Fibroblast of lung (primary cell): ENCODE data around the gene TFDP2. TPM values are rescaled to one million over a fixed set of nuclear protein-coding genes. Genes with fewer than 3 reads are reported as not detected.
A peak's percentile ranks its signal among the peaks of the same experiment; 100 is the strongest.
"Not testable (repeated sequence)": the region's sequence is repeated elsewhere in the genome, so short reads cannot be mapped to it uniquely, and the experiment has no call there.

Source experiments
- DNase-seq, 2 donors: peaks; one replicate each; pipeline versions ENCODE4 v3.0.0 to v3.0.0-alpha.2; 2010; ENCODE audit warnings: low read depth in 2 of 2
- H2AFZ ChIP-seq: 2 replicates; pipeline ENCODE4 v1.5.1; 2012; ENCODE audit warnings: low read length, control low read depth, inconsistent platforms
- H3K27ac ChIP-seq: 2 replicates; pipeline ENCODE4 v1.5.1; 2011; ENCODE audit warnings: low read length, control low read depth; ENCODE audit not compliant: insufficient read depth
- H3K27me3 ChIP-seq: 2 replicates; pipeline ENCODE4 v1.5.1; 2011; ENCODE audit warnings: mild to moderate bottlenecking, low read length; ENCODE audit not compliant: control insufficient read depth, insufficient read depth
- H3K36me3 ChIP-seq: 2 replicates; pipeline ENCODE4 v1.5.1; 2011; ENCODE audit warnings: low read length; ENCODE audit not compliant: control insufficient read depth, insufficient read depth
- H3K4me1 ChIP-seq: 2 replicates; pipeline ENCODE4 v1.5.1; 2011; ENCODE audit warnings: low read length; ENCODE audit not compliant: control insufficient read depth, insufficient read depth; ENCODE audit errors: extremely low read depth
- H3K4me2 ChIP-seq: 2 replicates; pipeline ENCODE4 v1.5.1; 2011; ENCODE audit warnings: low read length, control low read depth; ENCODE audit not compliant: insufficient read depth; ENCODE audit errors: extremely low read depth
- H3K4me3 ChIP-seq, 4 experiments: fragments of 200-600 bp in 1 of 4; sonication (generic) in 1 of 4; replicated peaks in 1 of 4; 2 replicates each; pipeline ENCODE4 v1.5.1; 2011 to 2016; ENCODE audit warnings: low read length in 4 of 4, low read depth in 3 of 4, mild to moderate bottlenecking in 3 of 4, control low read depth in 2 of 4, inconsistent platforms in 1 of 4, mixed read lengths in 1 of 4; ENCODE audit not compliant: insufficient read depth in 1 of 4; ENCODE audit errors: control extremely low read depth in 1 of 4
- H3K79me2 ChIP-seq: 2 replicates; pipeline ENCODE4 v1.5.1; 2012; ENCODE audit warnings: mild to moderate bottlenecking, low read length, inconsistent platforms; ENCODE audit not compliant: control insufficient read depth, insufficient read depth
- H3K9ac ChIP-seq: 2 replicates; pipeline ENCODE4 v1.5.1; 2011; ENCODE audit warnings: mild to moderate bottlenecking, low read length, control low read depth; ENCODE audit not compliant: insufficient read depth
- H3K9me3 ChIP-seq: 2 replicates; pipeline ENCODE4 v1.5.1; 2012; ENCODE audit warnings: low read depth, low read length; ENCODE audit not compliant: control insufficient read depth, insufficient read depth
- H4K20me1 ChIP-seq: 2 replicates; pipeline ENCODE4 v1.5.1; 2011; ENCODE audit warnings: low read length; ENCODE audit not compliant: control insufficient read depth, insufficient read depth; ENCODE audit errors: extremely low read depth
- CTCF ChIP-seq, 2 donors: IDR thresholded peaks in 1 of 2; conservative IDR thresholded peaks in 1 of 2; 1 replicate in 1 of 2; 2 replicates in 1 of 2; pipeline ENCODE4 v1.5.1; 2011 to 2012; ENCODE audit warnings: low read length in 2 of 2, control low read depth in 1 of 2, inconsistent platforms in 1 of 2, low read depth in 1 of 2, mild to moderate bottlenecking in 1 of 2
- EZH2 ChIP-seq: IDR thresholded peaks from 2 replicates; pipeline ENCODE4 v1.5.1; 2012; ENCODE audit warnings: low read length, control low read depth, mild to moderate bottlenecking; ENCODE audit errors: missing control alignments
- polyA plus RNA-seq, 2 donors: library from polyadenylated mRNA; depleted of rRNA in 1 of 2; stranded (reverse) in 1 of 2; unstranded in 1 of 2; fragments of >200 nt; gene quantifications; 2 replicates each; pipeline ENCODE4 v1.2.1, GENCODE V29; 2011 to 2012; ENCODE audit warnings: missing spikeins in 1 of 2
- total RNA-seq: library from RNA; depleted of rRNA; stranded (reverse); fragments of >200 nt; gene quantifications from 2 replicates; pipeline ENCODE4 v1.2.1, GENCODE V29; 2014

The TFDP2 gene
- total and polyA plus RNA-seq, 2 donors (not counting 1 experiment from before 2014, with no cell fraction given), result 25.1 to 83.7 TPM

- no peak overlapping the region for H3K9ac ChIP-seq
- H4K20me1 ChIP-seq, result no peaks in the 10 kb centered on the region
- DNase-seq, result peak in 1 of 2 donors; percentile 41
- no peak overlapping the region for H3K27ac ChIP-seq
- TF ChIP-seq CTCF (conservative IDR thresholded peaks at IDR 0.05 in 1 of 2, IDR thresholded peaks at IDR 0.05 in 1 of 2; ENCODE audit: low read depth in 1 of 2, low read length in 2 of 2) (no peak), EZH2 (no peak)
- no peaks in the 10 kb centered on the region for H3K27me3 ChIP-seq
- H3K4me1 ChIP-seq, result no peaks in the 10 kb centered on the region
- H3K4me2 ChIP-seq, result no peak overlapping the region
- H3K36me3 ChIP-seq, result peaks cover 3% of the 10 kb centered on the region
- no peaks in the 10 kb centered on the region for H3K79me2 ChIP-seq
- no peak overlapping the region for H2AFZ ChIP-seq
- H3K9me3 ChIP-seq, result no peaks in the 10 kb centered on the region
- no peak overlapping the region for H3K4me3 ChIP-seq
Observed at GRCh38 chr3:141915016-141915415, 234.3 kb downstream of the TFDP2 start.

GRCh38 chr3:141914311-141914710 is 235.0 kb downstream of the TFDP2 start:
- Histone ChIP-seq H3K27me3 (no peaks in the 10 kb centered on the region), H3K4me2 (no peak overlapping the region), H3K4me3 (no peak overlapping the region), H3K4me1 (no peaks in the 10 kb centered on the region), H4K20me1 (no peaks in the 10 kb centered on the region), H2AFZ (no peak overlapping the region), H3K9ac (no peak overlapping the region), H3K79me2 (no peaks in the 10 kb centered on the region), H3K36me3 (peaks cover 3% of the 10 kb centered on the region), H3K27ac (no peak overlapping the region), H3K9me3 (no peaks in the 10 kb centered on the region)
- no peak for TF ChIP-seq EZH2
- no peak for TF ChIP-seq CTCF (conservative IDR thresholded peaks at IDR 0.05 in 1 of 2, IDR thresholded peaks at IDR 0.05 in 1 of 2; ENCODE audit: low read depth in 1 of 2, low read length in 2 of 2)
- DNase-seq, result no peak

- no peaks in the 10 kb centered on the region for H3K9me3 ChIP-seq
- H3K9ac ChIP-seq, result no peak overlapping the region
- H4K20me1 ChIP-seq, result no peaks in the 10 kb centered on the region
- H3K4me1 ChIP-seq, result no peaks in the 10 kb centered on the region
- DNase-seq, result peak; percentile 52 to 80
- H3K4me3 ChIP-seq, result no peak overlapping the region
- H3K27me3 ChIP-seq, result no peaks in the 10 kb centered on the region
- TF ChIP-seq CTCF (conservative IDR thresholded peaks at IDR 0.05 in 1 of 2, IDR thresholded peaks at IDR 0.05 in 1 of 2; ENCODE audit: low read depth in 1 of 2, low read length in 2 of 2), result peak; percentile 67 to 70
- TF ChIP-seq EZH2, result no peak
- no peak overlapping the region for H2AFZ ChIP-seq
- no peak overlapping the region for H3K27ac ChIP-seq
- peaks cover 3% of the 10 kb centered on the region for H3K36me3 ChIP-seq
- no peak overlapping the region for H3K4me2 ChIP-seq
- no peaks in the 10 kb centered on the region for H3K79me2 ChIP-seq
Observed at GRCh38 chr3:141913150-141913811, 236.1 kb downstream of the TFDP2 start.

- not testable (repeated sequence) for H4K20me1 ChIP-seq, H3K4me3 ChIP-seq, H3K79me2 ChIP-seq, H3K9me3 ChIP-seq, H3K4me1 ChIP-seq, DNase-seq, H3K27me3 ChIP-seq, H3K27ac ChIP-seq, H2AFZ ChIP-seq, H3K9ac ChIP-seq, H3K36me3 ChIP-seq, H3K4me2 ChIP-seq
Observed at GRCh38 chr3:141909986-141910385, 239.4 kb downstream of the TFDP2 start.
